IPS DF 4.7 (cell line): ENCODE data around the gene TMEM234.

Experiments
- DNase-seq: peaks from one replicate; pipeline ENCODE4 v3.0.0-alpha.2; 2013; ENCODE audit warnings: low spot score; ENCODE audit errors: extremely low read depth

The TMEM234 gene

GRCh38 chr1:32201011-32201855, 20.9 kb downstream of the TMEM234 start:
- DNase-seq, result no peak

DNA sequence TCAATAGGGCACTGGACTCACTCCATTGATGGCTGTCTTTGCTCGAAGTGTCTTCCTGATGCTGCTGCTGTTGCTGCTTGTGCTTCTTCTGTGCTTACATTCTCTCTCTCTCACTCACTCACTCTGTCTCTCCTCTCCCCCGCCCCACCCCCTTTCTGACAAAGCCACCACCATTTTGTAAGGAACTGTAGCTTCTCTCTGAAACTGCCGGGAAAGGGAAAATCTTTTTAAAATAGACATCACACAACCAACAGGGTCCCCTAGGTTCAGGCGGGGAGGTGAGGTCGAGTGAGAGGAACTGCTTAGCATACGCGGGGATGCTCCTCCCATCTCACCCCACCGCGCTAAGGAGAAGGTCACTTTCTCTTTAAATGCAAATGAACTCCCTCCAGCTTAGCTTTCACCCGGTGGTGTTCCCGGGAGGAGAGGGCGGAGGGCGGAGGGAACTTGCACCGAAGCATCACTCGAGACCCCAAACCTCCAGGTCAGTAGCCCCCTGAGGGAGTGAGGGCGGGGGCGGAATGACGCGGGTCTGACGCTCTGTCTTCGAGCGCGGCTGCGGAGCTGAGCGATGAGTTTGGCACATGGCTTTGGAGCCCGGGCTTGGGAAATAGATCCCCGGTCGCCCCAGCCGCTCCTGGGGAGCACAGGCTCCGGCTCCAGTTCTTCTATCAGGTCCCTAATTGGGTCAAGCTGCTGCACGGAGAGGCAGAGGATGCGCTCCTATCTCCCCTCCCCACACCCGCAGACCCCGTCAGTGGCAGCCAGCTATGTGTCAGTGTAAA, 21.7 kb downstream of the TMEM234 start, which contains the start of gene CCDC28B:
TSS of gene CCDC28B (plus strand) at position 370 of the 785 bp plus-strand sequence. CDS start 1,341 bp downstream, outside the sequence.
- DNase-seq, result no peak

GRCh38 chr1:32199717-32200072, 22.5 kb downstream of the TMEM234 start:
- no peak for DNase-seq

GRCh38 chr1:32199043-32199716, 23.0 kb downstream of the TMEM234 start:
- DNase-seq, result no peak

GRCh38 chr1:32198237-32199042, 23.7 kb downstream of the TMEM234 start:
- DNase-seq, result no peak

- DNase-seq, result no peak
These were observed 24.3 kb downstream of the TMEM234 start for GRCh38 chr1:32197837-32198236.

GRCh38 chr1:32197074-32197473, 25.1 kb downstream of the TMEM234 start:
- DNase-seq, result no peak

DNA sequence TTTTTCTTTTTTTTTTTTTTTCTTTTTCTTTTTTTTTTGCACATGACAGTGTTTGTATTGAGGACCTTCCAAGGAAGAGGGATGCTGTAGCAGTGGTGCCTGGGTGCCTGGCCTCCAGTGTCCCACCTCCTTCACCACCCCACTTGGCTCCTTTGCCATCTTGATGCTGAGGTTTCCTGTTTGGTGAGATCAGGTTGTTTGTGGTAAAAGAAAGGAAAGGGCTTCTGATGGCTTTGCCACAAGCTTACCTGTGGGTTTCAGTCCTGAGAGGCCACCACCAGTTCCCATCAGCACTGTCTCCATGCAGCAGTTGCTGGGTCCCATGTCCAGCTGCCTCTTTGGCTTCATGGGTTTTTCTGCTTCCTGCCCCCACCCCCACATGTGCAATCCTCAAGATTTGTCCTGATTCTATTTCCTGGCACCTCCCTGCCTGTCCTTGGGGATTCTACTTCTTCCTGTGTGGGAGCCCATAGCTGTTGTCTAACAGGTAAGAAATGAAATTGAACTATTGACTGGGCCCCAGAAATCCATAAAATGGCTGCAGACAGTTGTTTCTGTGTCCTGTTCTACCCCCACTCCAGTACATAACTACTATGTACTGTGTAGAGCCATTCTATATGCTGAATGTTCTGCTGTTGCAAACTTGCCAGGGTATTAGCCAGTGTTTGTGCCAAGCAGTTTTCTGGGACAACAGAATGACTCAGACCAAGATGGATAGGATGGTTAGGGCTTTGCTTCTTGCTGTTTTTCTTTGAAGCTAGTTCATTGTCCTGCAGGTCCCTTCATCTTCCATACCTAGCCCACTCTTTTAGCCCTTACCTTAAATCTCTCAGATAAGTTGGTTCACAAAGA, 26.0 kb downstream of the TMEM234 start:
- DNase-seq, result no peak

- no peak for DNase-seq
These were observed 26.6 kb downstream of the TMEM234 start for GRCh38 chr1:32195531-32195930.

- no peak for DNase-seq
These were observed 27.2 kb downstream of the TMEM234 start for GRCh38 chr1:32194984-32195383.

DNA sequence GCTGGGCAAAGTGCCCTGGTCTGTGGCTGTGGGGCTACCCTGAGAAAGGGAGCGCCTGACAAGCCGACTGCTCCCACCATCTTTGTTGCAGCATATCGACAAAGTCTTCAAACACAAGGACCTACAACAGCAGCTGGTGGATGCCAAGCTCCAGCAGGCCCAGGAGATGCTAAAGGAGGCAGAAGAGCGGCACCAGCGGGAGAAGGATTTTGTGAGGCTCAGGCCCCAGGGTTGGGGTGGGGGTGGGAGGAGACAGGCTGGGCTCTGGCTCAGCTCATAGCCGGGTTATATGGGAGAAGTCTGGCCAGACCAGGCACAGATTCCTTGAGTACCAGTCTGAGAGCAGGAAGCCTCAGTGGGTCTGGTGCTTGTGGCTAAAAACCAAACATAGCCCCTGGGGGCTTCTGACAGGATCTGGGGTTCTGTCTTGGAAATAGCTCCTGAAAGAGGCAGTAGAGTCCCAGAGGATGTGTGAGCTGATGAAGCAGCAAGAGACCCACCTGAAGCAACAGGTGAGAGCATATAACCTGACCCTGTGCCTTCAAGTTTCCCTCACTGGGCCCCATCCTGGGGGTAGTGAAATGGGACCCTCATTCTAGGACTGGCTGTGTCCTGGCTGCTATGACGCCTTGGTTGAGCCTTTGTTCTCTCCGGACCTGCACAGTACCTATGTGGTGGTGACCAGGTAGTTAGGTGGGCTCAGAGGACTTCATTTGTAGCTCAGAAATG, 29.8 kb downstream of the TMEM234 start:
- no peak for DNase-seq

DNA sequence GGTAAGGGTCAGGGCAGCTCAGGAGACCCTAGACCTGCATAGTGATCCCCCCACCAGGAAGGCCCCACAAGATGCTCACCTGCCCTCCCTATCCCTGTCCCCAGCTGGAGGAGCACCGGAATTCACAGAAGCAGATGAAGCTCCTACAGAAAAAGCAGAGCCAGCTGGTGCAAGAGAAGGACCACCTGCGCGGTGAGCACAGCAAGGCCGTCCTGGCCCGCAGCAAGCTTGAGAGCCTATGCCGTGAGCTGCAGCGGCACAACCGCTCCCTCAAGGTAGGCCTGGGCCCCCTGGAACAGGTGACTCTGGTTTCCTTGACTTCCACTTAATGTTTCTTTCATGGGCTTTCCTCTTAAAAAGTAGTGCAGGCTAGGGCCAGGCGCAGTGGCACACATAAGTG, 34.3 kb downstream of the TMEM234 start:
- DNase-seq, result no peak

DNA sequence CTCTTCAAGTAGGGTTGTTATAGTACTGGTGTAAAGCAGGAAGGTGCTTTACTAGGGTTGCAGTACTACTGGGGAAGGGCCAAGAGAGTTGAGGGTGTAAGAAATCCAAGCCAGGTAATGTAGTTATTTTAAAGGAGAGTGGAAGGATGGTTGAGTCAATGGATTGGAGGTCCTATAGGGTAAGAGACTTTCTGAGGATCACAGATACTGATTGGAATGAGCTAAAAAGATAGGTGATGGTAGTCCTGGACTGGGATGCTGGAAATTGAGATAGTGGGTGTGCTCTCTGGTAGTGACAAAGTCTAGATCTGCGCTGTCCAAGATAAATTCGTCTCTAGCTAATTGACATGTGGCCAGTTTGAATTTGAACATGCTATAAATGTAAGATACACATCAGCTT, 35.7 kb downstream of the TMEM234 start:
- DNase-seq, result no peak

DNA sequence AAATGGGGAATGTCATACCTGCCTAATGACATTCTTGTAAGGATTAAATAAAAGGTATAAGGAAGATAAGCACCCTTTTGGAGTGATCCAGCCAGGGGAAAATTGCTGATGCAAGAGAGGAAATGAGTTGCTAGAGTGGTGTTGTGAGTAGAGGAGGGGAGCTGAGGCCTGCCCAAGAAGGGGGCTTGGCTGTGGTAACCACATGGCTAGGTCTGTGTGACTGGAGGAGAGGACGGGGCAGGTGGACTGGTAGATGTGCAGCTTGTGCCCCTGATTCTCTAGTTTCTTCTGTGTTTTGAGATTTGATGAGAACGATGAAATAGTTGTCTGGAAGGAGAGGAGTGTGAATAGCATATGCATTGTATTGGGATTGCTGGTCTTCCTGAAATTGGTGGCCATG, 36.1 kb downstream of the TMEM234 start:
- no peak for DNase-seq

DNA sequence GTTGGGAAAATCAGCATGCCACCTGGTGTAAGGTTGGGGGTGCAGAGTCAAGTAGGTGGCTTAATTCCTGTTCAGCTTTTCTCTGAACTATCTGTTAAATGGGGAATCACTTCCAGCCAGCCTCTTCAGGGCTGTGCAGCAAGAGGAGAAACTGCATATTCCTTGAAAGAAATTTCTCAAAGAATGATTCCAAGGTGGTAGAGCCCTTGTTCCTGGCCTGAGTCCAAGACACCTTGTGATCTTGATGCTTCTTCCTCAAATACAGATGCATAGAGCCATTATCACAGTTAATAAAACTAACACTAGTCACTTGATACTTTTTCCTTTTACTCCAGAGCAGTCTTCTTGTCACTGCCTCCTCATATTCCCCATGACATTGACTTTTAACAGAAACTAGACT, 37.5 kb downstream of the TMEM234 start:
- no peak for DNase-seq

DNA sequence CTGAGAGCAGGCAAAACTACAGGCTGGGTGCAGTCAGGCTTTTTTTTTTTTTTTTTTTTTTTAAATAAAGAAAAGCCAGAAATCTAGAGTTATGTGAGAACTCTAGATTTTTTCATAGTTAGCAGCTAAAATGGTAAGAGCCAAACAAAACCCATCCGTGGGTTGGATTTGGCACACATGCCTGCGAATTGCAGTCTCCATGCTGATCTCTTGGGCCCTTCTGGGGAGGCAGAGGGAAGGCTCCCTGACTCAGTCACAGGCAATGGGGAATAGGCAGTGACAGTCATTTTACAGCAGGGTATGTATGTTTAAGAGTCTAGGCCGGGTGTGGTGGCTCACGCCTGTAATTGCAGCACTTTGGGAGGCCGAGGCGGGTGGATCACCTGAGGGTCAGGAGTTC, 40.1 kb downstream of the TMEM234 start:
- no peak for DNase-seq

- DNase-seq, result no peak
These were observed 40.6 kb downstream of the TMEM234 start for GRCh38 chr1:32181563-32181962.

DNA sequence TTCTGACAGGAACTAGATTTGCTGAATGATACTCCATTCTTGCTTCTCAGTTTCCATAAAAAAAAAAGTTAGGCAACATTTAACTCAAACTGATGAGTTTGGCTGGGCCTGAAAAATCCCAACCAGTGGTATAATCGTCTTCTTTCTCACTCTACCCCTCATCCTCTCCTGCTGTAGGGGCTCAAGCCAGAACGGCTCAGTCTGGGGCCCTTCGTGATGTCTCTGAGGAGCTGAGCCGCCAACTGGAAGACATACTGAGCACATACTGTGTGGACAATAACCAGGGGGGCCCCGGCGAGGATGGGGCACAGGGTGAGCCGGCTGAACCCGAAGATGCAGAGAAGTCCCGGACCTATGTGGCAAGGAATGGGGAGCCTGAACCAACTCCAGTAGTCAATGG, 41.1 kb downstream of the TMEM234 start:
- no peak for DNase-seq

- DNase-seq, result no peak
These were observed 41.7 kb downstream of the TMEM234 start for GRCh38 chr1:32180186-32181060.
